CD4-positive, alpha-beta T cell treated with Interleukin-17A for 1 hour (primary cell): ENCODE data around the gene AMOTL2.

ENCODE experiments used
- DNase-seq: peaks from one replicate; pipeline ENCODE4 v3.0.0-alpha.2; 2020

The AMOTL2 gene

DNA sequence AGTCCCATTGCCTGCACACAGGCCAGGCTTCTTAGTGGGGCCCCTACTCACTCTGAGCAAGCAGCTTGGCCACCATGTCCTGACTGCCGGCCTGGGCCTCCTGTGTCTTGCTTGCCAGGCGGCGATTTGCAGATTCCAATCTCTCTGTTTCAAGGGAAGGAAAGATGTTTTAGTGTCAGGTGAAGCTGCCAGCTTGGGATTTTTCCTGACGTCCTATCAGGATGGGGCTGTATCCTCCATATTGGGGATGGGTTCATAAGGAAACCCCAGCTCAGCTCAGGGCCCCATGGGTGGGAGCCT lies 8.5 kb downstream of the AMOTL2 start:
- no peak for DNase-seq

DNA sequence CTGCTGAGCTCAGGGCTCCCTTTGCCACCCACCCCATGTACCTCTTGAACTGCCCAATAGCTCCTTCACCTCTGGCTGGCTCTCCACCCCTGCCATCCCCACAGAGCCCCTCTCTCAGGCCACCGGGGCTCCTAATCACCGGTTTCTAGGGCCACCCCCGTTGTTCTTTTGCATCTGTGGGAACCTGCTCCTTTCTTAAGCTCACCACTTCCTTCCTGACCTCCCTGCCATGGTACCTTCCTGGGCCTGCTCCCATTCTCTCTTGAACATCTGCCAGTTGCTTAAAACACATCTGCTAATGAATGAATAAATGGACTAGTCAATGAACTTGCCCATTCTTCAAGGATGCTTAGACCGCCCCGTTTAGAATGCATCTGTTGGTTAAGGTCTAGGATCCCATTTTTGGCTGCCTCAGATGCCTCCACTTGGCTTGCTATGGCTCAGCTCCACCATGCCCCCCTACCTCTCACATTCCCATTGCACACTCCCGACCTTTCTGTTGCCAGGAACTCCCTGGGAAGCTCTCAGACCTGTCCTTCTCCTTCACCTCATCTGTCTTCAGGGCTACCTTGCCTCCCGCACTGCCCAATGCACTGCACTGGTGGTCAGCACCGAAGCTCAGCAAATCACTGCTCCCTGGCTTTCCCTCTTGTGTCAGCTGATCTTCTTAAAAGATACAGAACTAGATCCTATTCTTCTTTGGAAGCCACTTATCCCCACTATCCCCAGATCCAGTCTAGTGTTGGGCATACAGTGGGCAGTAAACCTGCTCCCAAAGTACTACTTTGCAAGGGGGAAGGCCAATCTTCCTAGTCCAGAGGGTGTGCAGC lies 9.1 kb downstream of the AMOTL2 start:
- no peak for DNase-seq

DNA sequence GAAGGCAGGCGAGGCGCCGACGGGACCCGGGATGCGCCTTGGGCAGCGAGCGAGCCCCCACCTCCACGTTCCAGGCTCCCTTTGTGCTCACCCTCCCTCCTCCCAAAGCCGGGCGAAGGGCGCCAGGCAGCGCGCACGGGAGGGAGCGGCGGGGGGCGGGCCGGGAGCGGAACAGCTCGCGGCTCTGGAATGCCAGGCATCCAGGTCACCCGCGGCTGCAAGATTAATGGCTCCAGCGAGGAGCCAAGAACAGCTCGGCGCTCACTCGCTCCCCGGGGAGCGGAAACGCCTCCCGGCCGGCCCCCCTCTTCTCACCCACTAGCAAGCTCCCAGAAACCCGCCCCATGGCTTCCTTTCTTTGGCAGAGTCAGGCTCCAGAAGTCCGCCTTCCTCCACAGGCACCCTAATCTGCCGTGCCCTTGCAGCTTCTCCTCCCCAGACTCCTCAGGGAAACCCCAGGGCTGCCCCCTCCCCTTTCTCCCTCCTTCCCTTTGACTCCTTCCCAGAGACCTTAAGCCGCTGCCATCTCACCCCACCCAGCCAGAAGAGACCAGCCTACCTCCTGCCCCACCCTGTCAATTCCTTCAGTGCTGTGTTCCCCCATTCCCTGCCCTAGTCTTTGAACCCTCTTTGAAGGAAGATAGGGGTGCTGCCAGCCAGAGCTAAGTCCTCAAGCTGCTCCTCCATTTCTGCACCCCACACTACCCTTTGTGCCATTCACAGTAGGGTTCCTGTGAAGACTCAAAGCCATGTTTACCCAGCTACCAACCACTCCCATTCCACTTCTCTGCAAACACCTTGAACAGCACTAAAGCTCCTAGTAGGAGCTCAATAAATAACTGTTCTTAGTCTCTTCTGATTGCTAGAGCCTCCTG lies 9.9 kb downstream of the AMOTL2 start:
- peak; percentile 23 for DNase-seq

DNA sequence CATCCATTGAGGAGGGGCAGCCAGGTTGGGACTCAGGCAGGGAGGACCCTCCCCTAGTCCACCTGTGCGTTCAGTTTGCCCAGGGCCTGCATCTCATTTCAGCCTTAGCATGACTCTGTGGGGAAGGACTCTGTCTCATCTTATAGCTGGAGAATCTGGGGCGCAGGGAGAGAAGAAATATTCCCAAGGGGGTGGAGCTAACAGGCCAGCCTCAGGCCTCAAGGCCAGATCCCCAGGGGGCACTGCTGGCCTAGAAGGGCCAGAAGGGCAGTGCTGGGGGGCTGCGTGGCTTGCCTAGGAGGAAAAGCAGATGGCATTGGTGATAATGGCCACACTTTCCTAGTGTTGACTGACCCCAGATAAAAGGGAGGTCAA lies 10.9 kb downstream of the AMOTL2 start:
- no peak for DNase-seq

DNA sequence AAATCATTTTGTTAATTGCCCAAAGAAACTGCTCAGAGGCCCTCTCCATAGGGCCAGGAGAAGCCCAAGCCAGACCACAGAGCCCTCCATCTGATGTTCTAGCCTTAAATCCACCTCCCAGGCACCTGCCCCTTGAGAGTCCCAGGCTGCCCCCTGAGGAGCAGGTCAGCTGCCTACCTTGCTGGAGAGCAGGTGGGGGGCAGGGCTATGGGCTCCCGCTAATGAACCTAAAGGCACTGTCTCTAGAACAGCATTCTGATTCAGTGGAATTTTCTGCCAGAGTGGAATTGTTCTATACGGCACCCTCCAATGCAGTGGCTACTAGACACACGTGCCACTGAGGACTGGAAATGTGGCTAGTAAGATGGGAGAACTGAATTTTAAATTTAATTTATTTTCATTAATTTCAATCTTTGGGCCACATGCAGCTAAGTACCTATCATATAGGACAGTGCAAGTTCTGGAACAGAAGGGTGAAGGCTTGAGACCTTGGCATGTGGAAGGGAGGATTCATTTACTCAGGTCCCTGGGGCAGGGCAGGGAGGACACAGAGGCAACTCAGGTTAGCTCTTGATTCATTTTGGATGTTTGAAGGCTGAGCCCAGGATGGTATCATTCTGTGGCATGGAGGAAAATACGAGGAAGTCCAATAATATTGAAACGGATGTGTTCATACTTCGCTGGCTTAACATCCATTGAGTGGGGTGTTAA lies 11.4 kb downstream of the AMOTL2 start:
- DNase-seq = no peak

DNA sequence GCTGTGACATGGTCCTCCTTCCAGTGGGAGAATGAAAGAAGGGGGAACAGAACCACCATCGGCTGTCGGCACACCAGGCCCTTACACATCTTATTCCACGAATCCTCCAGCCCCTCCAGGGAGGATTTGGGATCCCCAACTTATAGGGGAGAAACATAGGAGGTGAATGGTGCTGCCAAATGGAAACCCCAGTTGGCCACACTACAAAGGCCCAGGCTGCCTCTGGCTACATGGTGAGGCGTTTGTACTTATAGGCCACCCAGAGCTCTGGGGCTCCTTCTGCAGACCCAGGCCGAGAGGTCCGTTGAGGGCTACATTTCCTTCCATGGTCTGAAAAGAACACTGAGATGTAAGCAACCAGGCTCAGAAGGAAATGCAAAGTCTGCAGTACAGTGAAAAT lies 12.0 kb downstream of the AMOTL2 start:
- DNase-seq = no peak

DNA sequence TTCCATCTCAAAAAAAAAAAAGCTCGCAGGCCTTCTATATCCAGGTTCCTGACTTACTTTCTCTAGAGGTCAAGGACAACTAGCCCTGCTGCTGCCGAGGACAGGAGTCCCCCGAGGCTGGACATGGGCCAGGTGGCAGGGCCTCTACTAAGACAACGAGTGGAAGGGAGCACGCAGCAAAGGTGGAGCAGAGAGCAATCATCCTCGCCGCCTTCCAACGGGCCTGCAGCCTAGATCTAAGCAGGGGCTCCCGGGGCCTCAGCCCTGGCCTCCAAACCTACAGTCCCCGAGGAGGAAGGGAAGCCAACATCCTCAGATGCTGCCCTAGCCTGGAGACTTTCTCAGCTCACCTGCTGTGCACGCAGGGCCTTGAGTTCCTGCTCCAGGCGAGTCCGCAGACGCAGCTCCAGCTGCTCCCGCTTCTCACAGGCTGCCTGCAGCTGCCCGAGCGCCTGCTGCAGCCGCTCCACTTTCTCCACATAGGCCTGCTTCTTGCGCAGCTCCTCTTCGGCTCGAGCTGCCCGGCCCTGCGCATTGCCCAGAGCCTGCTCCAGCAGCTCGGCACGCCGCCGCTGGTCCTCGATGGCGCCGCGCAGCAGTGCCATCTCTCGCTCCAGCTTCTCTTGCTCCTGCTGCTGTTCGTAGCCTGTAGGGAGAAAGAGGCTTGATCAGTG lies 12.9 kb downstream of the AMOTL2 start:
- DNase-seq = no peak

DNA sequence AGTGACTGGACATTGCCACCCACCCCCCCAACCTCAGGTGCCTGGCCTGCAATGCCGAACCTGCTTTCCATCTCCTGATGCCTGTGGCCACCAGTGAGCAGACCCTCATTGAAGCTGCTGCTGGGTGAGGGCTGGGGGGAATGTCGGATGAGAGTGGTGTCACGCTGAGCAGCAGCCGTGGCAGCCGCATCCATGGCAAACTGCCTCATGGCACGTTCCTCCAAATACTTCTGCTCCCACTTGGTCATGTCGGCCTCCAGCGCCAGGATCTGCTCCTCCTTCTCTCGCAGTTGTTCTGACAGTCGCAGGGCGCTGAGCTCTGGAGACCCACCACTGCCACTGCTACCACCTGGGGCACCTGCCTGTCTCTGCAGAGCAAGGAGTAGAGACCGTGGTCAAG lies 14.2 kb downstream of the AMOTL2 start:
- DNase-seq = no peak

DNA sequence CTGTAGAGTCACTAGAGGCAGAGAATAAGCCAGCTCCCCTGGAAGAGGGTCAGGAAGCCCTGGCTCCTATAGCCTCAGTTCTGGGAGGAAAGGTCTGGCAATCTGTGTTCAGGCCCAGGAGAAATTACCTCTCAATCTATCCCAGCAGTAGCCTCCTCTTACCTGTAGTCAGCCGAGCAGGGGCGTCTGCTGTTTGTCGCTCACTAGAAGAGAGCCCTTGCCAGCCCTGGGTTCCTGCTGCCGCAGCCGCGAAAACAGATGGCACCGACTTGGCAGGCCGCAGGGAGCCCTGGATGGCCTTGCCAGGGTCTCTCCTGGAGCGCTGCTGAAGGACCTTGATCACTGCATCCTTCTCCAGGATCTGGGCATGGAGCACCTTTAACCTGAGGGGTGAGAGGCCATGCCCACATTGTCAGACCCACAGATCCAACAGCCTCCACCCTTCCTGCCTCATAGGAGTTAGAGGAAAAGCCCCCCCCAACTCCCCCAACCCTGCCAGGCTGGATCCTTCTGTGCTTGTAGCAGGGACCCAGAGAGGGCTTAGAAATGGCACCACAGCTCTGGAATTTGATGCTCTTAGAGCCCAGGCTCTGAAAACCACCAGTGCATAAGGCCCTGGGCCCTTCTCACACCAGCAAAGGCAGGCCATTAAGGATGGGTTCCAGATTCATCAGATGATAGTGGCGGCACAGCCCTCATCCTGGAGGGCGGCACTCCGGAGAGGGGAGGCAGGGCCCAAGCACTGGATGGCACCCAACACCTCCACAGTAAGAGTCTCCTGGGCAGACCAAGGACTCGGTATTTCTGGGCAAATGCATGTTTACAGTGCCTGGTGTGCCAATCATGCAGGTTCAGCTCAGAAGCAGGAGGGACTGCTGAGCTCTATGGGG lies 14.9 kb downstream of the AMOTL2 start:
- DNase-seq = no peak

DNA sequence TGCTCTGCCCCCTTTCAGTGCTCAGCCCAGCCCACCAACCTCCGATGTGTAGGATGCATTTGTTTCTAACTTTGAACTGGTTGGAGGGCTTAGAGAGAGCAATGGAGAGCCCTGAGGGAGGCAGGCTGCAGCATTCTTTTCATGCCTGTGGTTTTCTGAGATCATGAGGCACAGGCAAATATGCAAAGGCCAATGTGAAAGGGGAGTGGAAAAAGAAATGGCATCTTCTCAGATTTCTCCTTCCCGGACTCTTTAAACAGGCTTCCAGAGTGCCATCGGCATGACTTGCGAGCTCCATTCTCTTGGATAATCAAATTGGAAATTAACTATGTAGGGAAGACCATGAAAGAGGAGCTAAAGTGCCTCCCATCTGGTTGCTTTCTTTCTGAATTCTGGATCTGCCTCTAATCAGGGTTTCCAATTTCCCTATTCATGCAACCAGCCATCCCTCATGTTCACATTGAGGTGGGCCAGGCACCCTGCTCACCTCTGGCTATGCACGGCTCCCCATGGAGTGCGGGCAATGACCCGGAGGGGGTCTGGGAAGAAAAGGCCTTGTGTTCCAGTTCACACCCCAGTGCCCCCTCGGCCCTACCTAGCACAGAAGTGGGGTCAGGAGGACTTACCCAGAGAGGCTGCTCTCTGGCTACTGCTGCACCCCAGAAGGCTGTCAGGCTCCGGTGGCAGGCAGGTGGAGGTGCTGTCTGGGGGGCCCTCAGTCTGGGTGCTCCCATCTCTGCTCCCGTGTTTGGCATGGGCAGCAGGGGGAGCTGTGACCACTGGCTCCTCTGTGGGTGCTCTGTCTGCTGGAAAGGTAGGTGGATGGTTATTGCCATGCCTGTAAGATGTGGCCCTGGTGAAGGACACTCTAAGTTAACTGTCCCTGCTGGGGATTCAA lies 16.1 kb downstream of the AMOTL2 start:
- no peak for DNase-seq

DNA sequence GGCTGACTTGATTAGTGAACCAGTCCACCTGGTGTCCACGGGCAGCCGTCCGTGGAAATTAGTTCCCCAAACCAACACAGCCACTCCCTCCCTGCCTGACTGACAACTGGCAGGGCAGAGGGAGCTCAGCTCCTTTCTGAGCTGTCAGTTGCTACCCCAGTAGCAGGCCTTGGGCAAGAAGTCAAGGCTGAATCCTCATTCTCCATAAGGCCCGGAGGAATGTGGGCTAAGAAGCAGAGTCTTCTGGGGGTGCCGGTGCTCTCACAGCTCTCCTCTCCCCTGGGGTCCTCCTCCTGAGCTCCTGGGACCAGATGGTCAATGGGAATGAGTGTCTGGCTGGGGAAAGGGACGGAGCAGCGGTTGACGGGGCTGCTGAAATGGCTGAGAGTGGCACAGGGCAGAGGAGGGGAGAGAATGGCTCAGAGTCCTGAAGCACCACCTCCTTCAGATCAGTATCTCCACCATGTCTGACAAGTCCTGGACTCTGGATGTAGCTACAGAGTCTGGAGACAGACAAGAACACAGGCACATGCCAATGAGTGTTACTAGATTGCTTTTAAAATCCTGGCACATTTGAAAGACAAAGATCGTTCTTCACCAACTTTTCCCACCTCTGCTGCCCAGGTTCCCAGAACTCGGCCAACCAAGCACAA lies 16.9 kb downstream of the AMOTL2 start:
- no peak for DNase-seq

DNA sequence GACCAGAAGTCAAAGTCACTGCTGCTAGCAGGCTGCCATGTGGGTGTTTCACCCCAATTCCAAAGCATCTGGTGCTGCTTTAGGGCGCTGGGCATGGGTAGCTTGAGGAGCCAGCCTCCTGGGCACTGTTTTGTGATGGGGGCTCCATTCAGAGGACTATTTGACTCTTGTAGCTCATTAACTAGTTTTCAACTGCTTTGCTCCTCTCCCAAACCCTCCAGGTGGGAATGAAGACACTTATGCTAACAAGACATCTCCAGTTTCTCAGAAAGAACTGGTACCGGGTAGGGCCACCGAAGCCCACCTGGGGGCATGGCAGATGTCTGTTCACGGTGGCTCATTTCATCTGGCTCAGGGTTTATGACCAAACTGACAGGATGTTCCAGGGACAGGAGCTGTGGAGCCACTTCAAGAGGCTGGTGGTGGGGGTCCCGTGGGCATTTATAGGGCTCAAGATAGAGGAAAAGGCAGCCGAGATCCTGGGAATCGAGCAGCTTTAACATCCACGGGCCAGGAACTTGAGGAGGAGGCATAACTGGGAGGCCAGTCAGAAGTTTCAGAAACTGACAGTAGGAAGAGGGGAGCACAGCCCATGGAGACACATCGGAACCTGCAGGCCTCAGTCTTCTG lies 17.7 kb downstream of the AMOTL2 start:
- no peak for DNase-seq

DNA sequence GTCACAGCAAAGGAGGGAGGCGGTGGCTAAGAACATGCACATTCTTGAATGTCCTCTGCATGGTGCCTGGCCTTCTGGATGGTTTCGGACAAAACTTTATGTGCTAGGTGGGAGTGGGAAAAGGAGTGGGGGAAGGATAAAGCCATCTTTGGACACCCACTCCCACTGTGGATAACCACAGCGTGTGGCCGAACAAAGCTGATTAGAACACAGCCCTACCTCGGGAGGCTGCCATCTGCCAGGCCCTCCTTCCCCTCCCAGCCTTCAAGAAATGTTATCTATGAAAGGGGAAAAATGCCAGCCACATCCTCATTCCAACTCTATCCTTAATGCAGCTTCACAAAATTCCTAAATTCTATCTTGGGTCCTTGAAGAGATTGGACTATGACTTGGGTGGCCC lies 18.8 kb downstream of the AMOTL2 start:
- no peak for DNase-seq

DNA sequence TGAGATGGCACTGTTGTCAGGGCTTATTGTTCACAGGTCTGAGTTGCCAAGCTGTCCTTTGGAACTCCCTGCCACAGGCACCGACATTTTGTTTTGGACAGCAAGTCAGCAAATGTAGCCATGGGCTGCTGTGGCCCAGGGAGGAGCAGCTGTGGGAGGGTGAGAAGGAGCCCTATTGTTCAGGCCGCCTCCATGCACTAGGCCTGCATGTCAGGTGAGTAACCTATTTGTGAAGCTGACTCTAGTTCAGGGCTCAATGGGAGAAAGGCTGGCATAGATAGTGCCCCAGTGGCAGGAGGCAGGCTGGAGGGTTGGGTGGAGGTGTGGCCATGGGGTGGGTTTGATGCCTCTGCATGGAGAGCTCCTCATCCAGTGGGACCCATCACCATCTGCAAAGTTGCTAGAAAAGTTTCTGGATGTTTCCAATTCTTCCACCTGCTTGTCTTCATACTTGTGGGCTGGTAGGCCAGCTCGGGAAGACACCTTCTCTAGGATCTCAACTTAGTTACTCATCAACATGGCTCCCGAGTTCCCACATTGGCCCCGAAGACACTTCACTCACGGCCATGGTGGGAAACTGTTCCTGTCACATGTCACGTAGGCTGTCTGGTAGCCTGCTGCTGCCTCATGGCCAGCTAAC lies 19.5 kb downstream of the AMOTL2 start:
- no peak for DNase-seq

DNA sequence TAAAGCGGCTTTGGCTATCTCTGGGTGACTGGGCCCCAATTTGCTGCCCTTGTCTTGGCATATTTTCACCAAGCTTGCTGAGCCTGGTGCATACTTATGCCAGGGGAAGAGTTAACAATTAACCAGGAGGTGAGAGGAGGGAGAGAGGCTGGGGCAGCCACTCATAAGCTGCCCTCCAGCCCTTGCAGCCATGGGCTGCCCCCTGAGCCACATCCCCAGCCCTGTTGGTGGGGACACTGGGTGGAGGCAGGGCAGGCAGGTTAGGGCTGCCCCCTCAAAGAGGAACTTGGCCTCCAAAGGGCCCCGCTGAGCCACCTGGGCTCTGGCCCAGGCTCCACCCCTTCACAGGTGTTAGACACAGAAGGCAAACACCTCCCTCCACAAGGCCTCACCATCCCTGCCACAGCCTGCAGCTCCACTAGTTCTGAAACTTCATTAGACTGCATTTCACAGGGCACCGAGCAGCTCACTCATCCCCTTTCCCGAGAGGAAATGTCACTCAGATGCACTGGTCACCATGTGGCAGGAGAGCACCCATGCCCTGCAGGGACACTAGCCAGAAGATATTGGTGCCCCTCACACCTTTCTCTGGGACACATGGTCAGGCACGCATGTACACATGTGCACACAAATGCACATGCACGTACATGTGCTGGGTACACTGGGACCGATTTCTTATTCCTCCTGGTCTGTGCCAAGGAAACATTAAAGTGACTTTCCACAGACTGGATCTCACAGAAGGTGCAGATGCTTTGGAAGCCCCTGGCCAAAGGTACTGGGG lies 20.2 kb downstream of the AMOTL2 start:
- no peak for DNase-seq

DNA sequence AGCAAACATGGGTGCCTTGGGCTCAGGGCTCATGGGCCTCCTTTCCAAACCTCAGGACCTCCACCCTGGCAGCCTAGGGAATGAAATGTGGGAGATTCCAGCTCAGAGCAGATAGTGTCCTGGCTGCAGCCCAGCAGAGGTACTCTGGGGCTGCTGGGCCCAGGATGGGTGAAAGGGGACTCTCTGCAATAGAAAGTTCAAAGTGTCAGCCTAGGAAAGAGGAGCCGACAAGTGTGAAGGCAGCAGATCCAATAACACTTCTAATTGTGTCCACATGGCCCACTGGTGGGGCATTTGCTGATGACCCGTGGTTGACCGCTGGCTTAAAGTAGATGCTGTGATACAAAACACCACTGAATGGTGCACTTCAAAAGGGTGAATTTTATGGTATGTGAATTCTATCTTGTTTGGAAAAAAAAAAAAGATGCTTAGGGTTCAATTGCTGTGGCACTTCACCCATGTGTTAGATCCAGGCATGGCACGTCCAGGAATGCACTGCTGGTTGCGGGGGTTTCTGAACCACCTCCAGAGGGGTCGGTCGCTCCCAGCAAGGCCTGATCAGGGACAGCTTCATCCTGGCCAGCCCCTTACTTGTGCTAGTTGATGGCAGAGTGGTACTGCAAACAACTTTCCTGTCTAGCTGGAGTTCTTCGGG lies 20.9 kb downstream of the AMOTL2 start:
- DNase-seq = no peak

DNA sequence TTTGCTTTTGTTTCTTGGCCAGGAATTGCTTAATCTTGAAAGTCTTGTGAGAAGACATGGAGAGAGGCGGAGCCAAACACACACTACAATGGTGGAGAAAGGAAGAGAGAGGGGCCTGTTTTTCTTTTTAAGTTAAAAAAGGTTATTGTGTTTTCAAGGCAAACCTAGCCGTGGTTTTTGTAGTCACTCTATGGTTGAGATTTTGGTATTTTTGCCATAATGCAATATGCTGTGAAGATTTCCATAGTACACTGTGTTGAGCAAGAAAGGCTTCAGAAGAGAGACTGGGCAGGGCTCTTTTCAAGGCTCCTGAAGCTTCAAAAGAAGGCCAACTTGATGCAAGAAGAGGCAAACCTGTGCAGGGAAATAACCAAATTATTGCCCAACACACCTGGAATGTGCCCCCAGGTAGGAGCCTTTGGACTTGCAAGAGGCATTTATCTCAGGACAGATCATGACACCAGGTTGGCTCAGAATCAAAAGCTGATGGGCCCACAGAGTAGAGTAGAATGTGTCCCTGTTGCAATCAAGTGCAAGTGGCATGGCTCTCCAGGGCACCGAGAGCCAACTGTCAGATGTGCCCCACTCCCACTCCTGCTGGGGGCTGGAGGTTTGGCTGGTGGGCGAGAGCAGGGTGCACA lies 22.1 kb downstream of the AMOTL2 start:
- no peak for DNase-seq

DNA sequence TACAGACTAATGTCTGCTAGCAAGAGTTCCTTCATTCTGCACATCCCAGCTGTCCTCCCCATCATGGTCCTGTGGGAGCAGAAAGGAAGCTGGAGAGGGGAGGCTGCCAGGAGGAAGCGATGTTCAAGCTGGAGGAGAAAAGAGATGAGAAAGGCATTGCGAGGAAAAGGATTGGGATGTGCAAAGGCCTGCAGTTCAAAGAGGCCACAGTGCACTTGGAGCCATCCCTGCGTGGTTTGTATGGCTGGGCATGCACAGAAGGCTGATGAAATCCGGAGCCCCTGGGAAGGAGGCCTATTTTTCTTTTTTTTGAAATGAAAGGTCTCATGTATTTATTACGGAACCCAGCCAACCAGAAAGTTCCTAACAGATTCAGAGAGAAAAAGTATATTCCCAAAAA lies 22.8 kb downstream of the AMOTL2 start:
- DNase-seq = no peak
